H1 (cell line): ENCODE measurements around the gene PDIA2. TPM values are rescaled to one million over a fixed set of nuclear protein-coding genes. Genes with fewer than 3 reads are reported as not detected.
A peak's percentile ranks its signal among the peaks of the same experiment; 100 is the strongest.
"Not testable (repeated sequence)": the region's sequence is repeated elsewhere in the genome, so short reads cannot be mapped to it uniquely, and the experiment has no call there.

ENCODE experiments used
- CTCF ChIA-PET: fragments of 300-600 bp; sonication (Branson Sonifier 250); formaldehyde crosslinking; loops from one replicate; lab custom pipeline; 2021; ENCODE audit not compliant: partially characterized antibody; lab: Charles Lee
- POLR2A ChIA-PET: fragments of 300-600 bp; sonication (Branson Sonifier 250); formaldehyde crosslinking; loops from one replicate; lab custom pipeline; 2021; ENCODE audit warnings: inconsistent platforms; ENCODE audit not compliant: partially characterized antibody; lab: Charles Lee
- DNase-seq, 2 experiments: peaks; one replicate each; pipeline versions ENCODE4 v3.0.0 to v3.0.0-alpha.2; 2010 to 2022; ENCODE audit warnings: low spot score in 2 of 2, low read depth in 1 of 2, mixed read lengths in 1 of 2
- FAIRE-seq: peaks from 2 replicates; lab custom pipeline; 2011; peaks lifted over from hg19 to GRCh38; lab: Jason Lieb, UNC
- H2AFZ ChIP-seq: 2 replicates; pipeline ENCODE4 v1.8.1; 2012; ENCODE audit warnings: low read length, inconsistent platforms
- H2AK5ac ChIP-seq: 2 replicates; pipeline ENCODE4 v1.6.1; 2013; ENCODE audit warnings: low read depth, low read length
- H2BK120ac ChIP-seq: replicated peaks from 2 replicates; pipeline ENCODE3; 2013; ENCODE audit warnings: low read depth, low read length, inconsistent platforms
- H2BK12ac ChIP-seq: 2 replicates; pipeline ENCODE4 v1.6.1; 2013; ENCODE audit warnings: low read depth, low read length
- H2BK15ac ChIP-seq: 2 replicates; pipeline ENCODE4 v1.6.1; 2013; ENCODE audit warnings: low read length
- H2BK20ac ChIP-seq: 2 replicates; pipeline ENCODE4 v1.6.1; 2013; ENCODE audit warnings: low read length
- H2BK5ac ChIP-seq: 2 replicates; pipeline ENCODE4 v1.6.1; 2013; ENCODE audit warnings: low read depth, low read length
- H3K14ac ChIP-seq: 2 replicates; pipeline ENCODE4 v1.6.1; 2013; ENCODE audit warnings: inconsistent platforms; ENCODE audit not compliant: insufficient read length
- H3K18ac ChIP-seq: 2 replicates; pipeline ENCODE4 v1.6.1; 2013; ENCODE audit warnings: low read length; ENCODE audit errors: extremely low read depth
- H3K23ac ChIP-seq: 2 replicates; pipeline ENCODE4 v1.6.1; 2013; ENCODE audit warnings: inconsistent platforms; ENCODE audit not compliant: insufficient read length
- H3K23me2 ChIP-seq: 2 replicates; pipeline ENCODE4 v1.6.1; 2013; ENCODE audit warnings: low read depth, low read length
- H3K27ac ChIP-seq: 2 replicates; pipeline ENCODE4 v1.6.1; 2011; ENCODE audit warnings: low read depth, low read length, inconsistent platforms
- H3K27me3 ChIP-seq, 4 experiments: replicated peaks in 1 of 4; 1 replicate in 1 of 4; 2 replicates in 3 of 4; pipeline versions ENCODE4 v1.6.1 to v1.8.1; 2011 to 2013; ENCODE audit warnings: low read length in 3 of 4, mild to moderate bottlenecking in 3 of 4, inconsistent platforms in 2 of 4, mixed read lengths in 2 of 4, moderate library complexity in 1 of 4; ENCODE audit not compliant: control insufficient read depth in 3 of 4, insufficient read depth in 3 of 4; ENCODE audit errors: extremely low read depth in 1 of 4
- H3K36me3 ChIP-seq, 4 experiments: 2 replicates each; pipeline versions ENCODE4 v1.6.1 to v1.8.1; 2011 to 2013; ENCODE audit warnings: mild to moderate bottlenecking in 4 of 4, low read length in 3 of 4, moderate library complexity in 2 of 4, control low read depth in 1 of 4, inconsistent platforms in 1 of 4; ENCODE audit not compliant: insufficient read depth in 4 of 4, control insufficient read depth in 2 of 4
- H3K4ac ChIP-seq: replicated peaks from 2 replicates; pipeline ENCODE3; 2013; ENCODE audit warnings: low read length, low read depth, mixed read lengths, inconsistent platforms; ENCODE audit not compliant: insufficient read length
- H3K4me1 ChIP-seq, 4 experiments: replicated peaks in 1 of 4; 1 replicate in 1 of 4; 2 replicates in 3 of 4; pipeline versions ENCODE4 v1.6.1 to v1.8.1; 2011 to 2013; ENCODE audit warnings: low read length in 3 of 4, inconsistent platforms in 2 of 4, mixed read lengths in 1 of 4; ENCODE audit not compliant: insufficient read depth in 4 of 4, control insufficient read depth in 3 of 4
- H3K4me2 ChIP-seq, 2 experiments: 2 replicates each; pipeline versions ENCODE4 v1.6.1 to v1.8.1; 2011 to 2013; ENCODE audit warnings: low read depth in 2 of 2, low read length in 2 of 2, control low read depth in 1 of 2, inconsistent platforms in 1 of 2, mild to moderate bottlenecking in 1 of 2; ENCODE audit not compliant: insufficient read depth in 1 of 2
- H3K4me3 ChIP-seq, 4 experiments: fragments of 200-600, 300-600 bp in 1 of 4; sonication (generic), shearing (Covaris generic), sonication (Bioruptor Twin) in 1 of 4; 2 replicates each; pipeline versions ENCODE4 v1.5.1 to v1.8.1; 2011 to 2016; ENCODE audit warnings: low read length in 4 of 4, low read depth in 3 of 4, control low read depth in 2 of 4, inconsistent platforms in 2 of 4, mild to moderate bottlenecking in 2 of 4, mixed read lengths in 1 of 4, moderate library complexity in 1 of 4; ENCODE audit not compliant: insufficient read depth in 2 of 4; ENCODE audit errors: extremely low read depth in 1 of 4
- H3K56ac ChIP-seq: replicated peaks from 2 replicates; pipeline ENCODE3; 2013; ENCODE audit warnings: low read depth, mild to moderate bottlenecking, mixed read lengths, low read length, inconsistent platforms; ENCODE audit not compliant: insufficient read length
- H3K79me1 ChIP-seq: 2 replicates; pipeline ENCODE4 v1.6.1; 2013; ENCODE audit warnings: low read depth, low read length, control low read depth
- H3K79me2 ChIP-seq, 2 experiments: 2 replicates each; pipeline versions ENCODE4 v1.6.1 to v1.8.1; 2012 to 2013; ENCODE audit warnings: low read length in 2 of 2, mild to moderate bottlenecking in 2 of 2, inconsistent platforms in 1 of 2; ENCODE audit not compliant: insufficient read depth in 2 of 2, control insufficient read depth in 1 of 2
- H3K9ac ChIP-seq, 4 experiments: replicated peaks in 1 of 4; 1 replicate in 1 of 4; 2 replicates in 3 of 4; pipeline versions ENCODE4 v1.6.1 to v1.8.1; 2011 to 2013; ENCODE audit warnings: low read depth in 3 of 4, low read length in 3 of 4, control low read depth in 2 of 4, mild to moderate bottlenecking in 2 of 4, moderate library complexity in 2 of 4, inconsistent platforms in 1 of 4; ENCODE audit errors: extremely low read depth in 1 of 4
- H3K9me3 ChIP-seq, 2 experiments: 2 replicates each; pipeline versions ENCODE4 v1.6.1 to v1.8.1; 2012 to 2013; ENCODE audit warnings: mild to moderate bottlenecking in 2 of 2, moderate library complexity in 2 of 2, control low read depth in 1 of 2, inconsistent platforms in 1 of 2, low read depth in 1 of 2, low read length in 1 of 2, mixed read lengths in 1 of 2; ENCODE audit not compliant: insufficient read depth in 2 of 2
- H4K20me1 ChIP-seq, 2 experiments: replicated peaks in 1 of 2; 2 replicates each; pipeline versions ENCODE3 to v1.8.1; 2011 to 2013; ENCODE audit warnings: inconsistent platforms in 2 of 2, low read length in 2 of 2, mild to moderate bottlenecking in 1 of 2; ENCODE audit not compliant: insufficient read depth in 2 of 2, control insufficient read depth in 1 of 2
- H4K5ac ChIP-seq: 2 replicates; pipeline ENCODE4 v1.6.1; 2013; ENCODE audit warnings: low read length, low read depth, mixed read lengths, inconsistent platforms; ENCODE audit not compliant: insufficient read length
- H4K8ac ChIP-seq: 2 replicates; pipeline ENCODE4 v1.8.0; 2013; ENCODE audit warnings: mild to moderate bottlenecking, moderate library complexity, low read length, inconsistent platforms; ENCODE audit not compliant: insufficient read depth; ENCODE audit errors: extremely low read depth
- H4K91ac ChIP-seq: replicated peaks from 2 replicates; pipeline ENCODE3; 2013; ENCODE audit warnings: low read length, mixed read lengths, inconsistent platforms; ENCODE audit not compliant: insufficient read length
- WGBS, 2 experiments: shearing (Covaris generic) in 1 of 2; methylation state at CpG; one replicate each; pipeline versions ENCODE4 v1.1.6 to v1.1.7; 2013 to 2015; ENCODE audit warnings: low lambda C conversion rate in 2 of 2, mixed read lengths in 2 of 2, inconsistent platforms in 1 of 2, low coverage in 1 of 2, missing lambda C conversion rate in 1 of 2; ENCODE audit not compliant: insufficient replicate concordance in 2 of 2, insufficient coverage in 1 of 2, insufficient read length in 1 of 2; ENCODE audit errors: extremely low coverage in 1 of 2, missing lambda C conversion rate in 1 of 2; 5-methylcytosine and 5-hydroxymethylcytosine counted together
- polyA plus RNA-seq, 7 experiments: library from polyadenylated mRNA; depleted of rRNA in 3 of 7; stranded (reverse) in 5 of 7; unstranded in 2 of 7; fragments of >200 nt in 5 of 7; fragments of 200-250 nt in 2 of 7; gene quantifications; 1 replicate in 5 of 7; 2 replicates in 1 of 7; 4 replicates in 1 of 7; pipeline versions ENCODE4 v1.2.1 to v1.2.3, GENCODE V29; 2011 to 2013; ENCODE audit warnings: missing spikeins in 2 of 7, mixed read lengths in 2 of 7
- total RNA-seq: library from RNA; stranded (reverse); fragmentation: NEBNext Ultra II Directional; extraction: Animal tissue kit (Norgen Biotek cat#: 25700); gene quantifications from 2 replicates; pipeline ENCODE4 v1.2.1, GENCODE V29; 2021

Gene PDIA2
- total and polyA plus RNA-seq, 2 of the 8 experiments (the other 6 are each of a cell fraction or from before 2014, with no cell fraction given), result 0.34 to 0.50 TPM

DNA sequence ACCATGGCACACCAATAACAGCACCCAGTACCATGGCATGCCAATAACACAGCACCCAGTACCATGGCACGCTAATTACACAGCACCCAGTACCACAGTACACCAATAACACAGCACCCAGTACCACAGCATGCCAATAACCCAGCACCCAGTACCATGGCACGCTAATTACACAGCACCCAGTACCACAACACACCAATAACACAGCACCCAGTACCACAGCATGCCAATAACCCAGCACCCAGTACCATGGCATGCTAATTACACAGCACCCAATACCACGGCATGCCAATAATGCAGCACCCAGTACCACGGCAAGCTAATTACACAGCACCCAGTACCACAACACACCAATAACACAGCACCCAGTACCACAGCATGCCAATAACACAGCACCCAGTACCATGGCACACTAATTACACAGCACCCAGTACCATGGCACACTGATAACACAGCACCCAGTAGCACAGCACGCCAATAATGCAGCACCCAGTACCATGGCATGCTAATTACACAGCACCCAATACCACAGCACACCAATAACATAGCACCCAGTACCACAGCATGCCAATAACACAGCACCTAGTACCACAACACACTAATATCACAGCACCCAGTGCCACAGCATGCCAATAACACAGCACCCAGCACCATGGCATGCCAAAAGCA is 51.3 kb downstream of the PDIA2 start:
- H2BK120ac ChIP-seq, H3K9me3 ChIP-seq, H3K9ac ChIP-seq, H3K36me3 ChIP-seq, H3K4ac ChIP-seq, H2BK5ac ChIP-seq, H3K27ac ChIP-seq, FAIRE-seq, H3K23me2 ChIP-seq, POLR2A ChIA-PET, H3K4me1 ChIP-seq, H3K56ac ChIP-seq, H4K91ac ChIP-seq, H2BK20ac ChIP-seq, H3K14ac ChIP-seq, H3K27me3 ChIP-seq, DNase-seq, H3K4me3 ChIP-seq, H3K23ac ChIP-seq, H4K5ac ChIP-seq, H2BK12ac ChIP-seq, H3K18ac ChIP-seq, H3K4me2 ChIP-seq, H4K8ac ChIP-seq, CTCF ChIA-PET, H2AFZ ChIP-seq: not testable (repeated sequence)
- Histone ChIP-seq H2AK5ac (peak overlapping the region; percentile 90; the same call in 1 of the 2 replicates), H4K20me1 (peaks cover 11 to 32% of the 10 kb centered on the region in 2 experiments), H3K79me1 (peaks cover 29% of the 10 kb centered on the region), H2BK15ac (0 out of 2 replicates have a peak overlapping the region, but pooled peaks have one; percentile 72), H3K79me2 (peaks cover 39 to 87% of the 10 kb centered on the region in 2 experiments)
- 96% methylated on average over 5 of the region's 5 CpGs; no CpG with 5 or more reads in 1 of the 2 experiments for WGBS, 2 experiments
